Suprapubic skin (tissue), 4 donors: ENCODE results near the gene TEAD2. TPM values are rescaled to one million over a fixed set of nuclear protein-coding genes. Genes with fewer than 3 reads are reported as not detected.

Experiments used
- DNase-seq, 2 donors: peaks; one replicate each; pipeline ENCODE4 v3.0.0-alpha.2; 2019; ENCODE audit warnings: low spot score in 2 of 2
- H3K27ac ChIP-seq: fragments of 200-600 bp; sonication (generic); one replicate; pipeline ENCODE4 v1.5.1; 2019
- H3K27me3 ChIP-seq: fragments of 200-600 bp; sonication (generic); one replicate; pipeline ENCODE4 v1.5.1; 2019
- H3K36me3 ChIP-seq: fragments of 200-600 bp; sonication (generic); one replicate; pipeline ENCODE4 v1.5.1; 2019
- H3K4me1 ChIP-seq: fragments of 200-600 bp; sonication (generic); one replicate; pipeline ENCODE4 v1.5.1; 2019
- H3K4me3 ChIP-seq: fragments of 200-600 bp; sonication (generic); one replicate; pipeline ENCODE4 v1.5.1; 2019; ENCODE audit warnings: mild to moderate bottlenecking
- H3K9me3 ChIP-seq: fragments of 200-600 bp; sonication (generic); one replicate; pipeline ENCODE4 v1.5.1; 2019
- CTCF ChIP-seq, 2 donors: fragments of 200-600 bp in 1 of 2; fragments of 450-650 bp in 1 of 2; sonication (generic) in 1 of 2; IDR thresholded peaks; one replicate each; pipeline ENCODE4 v1.5.1; 2016 to 2019; ENCODE audit warnings: antibody characterized with exemption in 2 of 2, mild to moderate bottlenecking in 1 of 2, moderate library complexity in 1 of 2
- EP300 ChIP-seq: sonication (generic); formaldehyde crosslinking; IDR thresholded peaks from one replicate; pipeline ENCODE4 v1.6.1; 2017; ENCODE audit warnings: antibody characterized with exemption
- POLR2A ChIP-seq, 2 donors: fragments of 450-650 bp; IDR thresholded peaks; one replicate each; pipeline ENCODE4 v1.6.1; 2017; ENCODE audit warnings: antibody characterized with exemption in 2 of 2, mild to moderate bottlenecking in 2 of 2, moderate library complexity in 2 of 2
- POLR2AphosphoS5 ChIP-seq, 3 donors: sonication (generic); formaldehyde crosslinking; IDR thresholded peaks; one replicate each; pipeline ENCODE4 v1.6.1; 2017; ENCODE audit warnings: antibody characterized with exemption in 3 of 3
- WGBS: methylation state at CpG from one replicate; pipeline ENCODE4 v1.1.5; 2018; 5-methylcytosine and 5-hydroxymethylcytosine counted together
- total RNA-seq, 4 donors: library from RNA; depleted of rRNA; stranded (reverse); fragments of >200 nt; gene quantifications; one replicate each; pipeline ENCODE4 v1.1.0, GENCODE V29; 2016

The TEAD2 gene
- total RNA-seq, 4 donors from 2014 or later = 10.6 to 15.4 (median 13.2) TPM

- peaks cover 10% of the 10 kb centered on the region for H3K27me3 ChIP-seq
- DNase-seq = no peak
- 67% methylated on average over 11 of the region's 11 CpGs for WGBS
- no peaks in the 10 kb centered on the region for H3K4me1 ChIP-seq
- H3K9me3 ChIP-seq = no peaks in the 10 kb centered on the region
- no peak for TF ChIP-seq POLR2AphosphoS5 (IDR thresholded peaks at IDR 0.05)
- TF ChIP-seq CTCF (IDR thresholded peaks at IDR 0.05) = no peak
- no peak for TF ChIP-seq POLR2A (IDR thresholded peaks at IDR 0.05)
- TF ChIP-seq EP300 = no peak
- no peak overlapping the region for H3K4me3 ChIP-seq
- H3K36me3 ChIP-seq = no peaks in the 10 kb centered on the region
- no peak overlapping the region for H3K27ac ChIP-seq
Measured at GRCh38 chr19:49398001-49398615, 35.9 kb upstream of the TEAD2 start.

DNA sequence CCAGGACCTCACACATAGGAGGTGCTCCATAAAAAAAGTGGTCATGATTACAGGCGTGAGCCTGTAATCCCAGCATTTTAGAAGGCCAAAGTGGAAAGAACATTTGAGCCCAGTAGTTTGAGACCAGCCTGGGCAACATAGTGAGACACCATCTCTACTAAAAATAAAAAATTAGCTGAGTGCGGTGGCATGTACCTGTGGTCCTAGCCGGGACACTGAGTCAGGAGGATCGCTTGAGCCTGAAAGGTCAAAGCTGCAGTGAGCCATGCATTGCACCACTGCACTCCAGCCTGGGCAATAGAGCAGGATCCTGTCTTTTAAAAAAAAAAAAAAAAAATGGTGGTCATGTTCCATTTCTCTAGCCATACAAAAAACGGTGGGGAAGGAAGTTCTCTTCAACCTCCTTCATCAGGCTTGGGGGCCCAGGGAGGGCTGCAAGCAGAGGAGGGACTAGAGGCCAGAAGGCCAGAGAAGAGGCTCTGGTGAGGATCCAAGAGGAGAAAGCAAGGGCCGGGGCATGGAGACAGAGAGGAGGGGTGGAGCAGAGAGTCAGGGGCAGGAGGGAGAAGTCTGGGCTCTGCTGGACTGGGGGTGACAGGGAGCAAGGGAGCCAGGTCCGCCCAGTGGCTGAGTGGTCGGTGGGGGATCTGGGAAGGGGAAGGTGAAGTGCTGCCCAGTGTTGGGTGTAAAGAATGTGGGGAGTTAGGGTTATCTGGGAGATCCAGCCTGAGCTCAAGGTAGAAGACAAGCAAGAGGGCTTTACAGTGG is 34.7 kb upstream of the TEAD2 start:
- peaks cover 10% of the 10 kb centered on the region for H3K27me3 ChIP-seq
- WGBS = 87% methylated on average over 8 of the region's 8 CpGs
- H3K36me3 ChIP-seq = no peaks in the 10 kb centered on the region
- no peaks in the 10 kb centered on the region for H3K4me1 ChIP-seq
- TF ChIP-seq EP300 (no peak), POLR2AphosphoS5 (IDR thresholded peaks at IDR 0.05) (no peak), CTCF (IDR thresholded peaks at IDR 0.05) (no peak), POLR2A (IDR thresholded peaks at IDR 0.05) (no peak)
- H3K27ac ChIP-seq = no peak overlapping the region
- H3K4me3 ChIP-seq = no peak overlapping the region
- H3K9me3 ChIP-seq = no peaks in the 10 kb centered on the region
- DNase-seq = no peak

- no peak for DNase-seq
- Histone ChIP-seq H3K27me3 (peaks cover 10% of the 10 kb centered on the region), H3K9me3 (no peaks in the 10 kb centered on the region), H3K4me3 (no peak overlapping the region), H3K36me3 (no peaks in the 10 kb centered on the region), H3K27ac (no peak overlapping the region), H3K4me1 (no peaks in the 10 kb centered on the region)
- no peak for TF ChIP-seq POLR2AphosphoS5 (IDR thresholded peaks at IDR 0.05)
- no peak for TF ChIP-seq CTCF (IDR thresholded peaks at IDR 0.05)
- no peak for TF ChIP-seq POLR2A (IDR thresholded peaks at IDR 0.05)
- no peak for TF ChIP-seq EP300
- 72% methylated on average over 12 of the region's 15 CpGs for WGBS
Measured at GRCh38 chr19:49395581-49396407, 33.6 kb upstream of the TEAD2 start.

DNA sequence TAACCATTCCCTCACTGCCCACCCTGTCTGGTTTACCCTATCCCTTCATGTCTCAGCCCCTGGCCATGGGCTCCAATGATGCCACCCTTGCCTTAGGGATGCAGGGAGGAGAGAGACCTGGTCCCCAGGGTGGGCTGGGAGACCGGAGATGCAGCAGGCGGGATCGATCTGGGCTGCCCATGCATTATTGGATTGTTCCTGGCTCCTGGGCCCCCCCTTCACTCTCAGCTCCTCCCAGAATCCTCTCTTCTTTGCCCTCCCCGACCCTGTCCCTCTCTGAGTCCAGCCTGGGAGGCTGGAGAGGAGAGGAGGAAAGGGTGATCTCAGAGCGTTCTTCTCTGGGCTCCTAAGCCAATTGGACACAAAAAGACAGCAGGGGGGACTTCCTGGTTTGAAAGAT is 31.7 kb upstream of the TEAD2 start:
- Histone ChIP-seq H3K4me1 (no peaks in the 10 kb centered on the region), H3K9me3 (no peaks in the 10 kb centered on the region), H3K4me3 (no peak overlapping the region), H3K27ac (no peak overlapping the region), H3K27me3 (peaks cover 10% of the 10 kb centered on the region), H3K36me3 (no peaks in the 10 kb centered on the region)
- no peak for DNase-seq
- TF ChIP-seq POLR2AphosphoS5 (IDR thresholded peaks at IDR 0.05) (no peak), EP300 (no peak), CTCF (IDR thresholded peaks at IDR 0.05) (no peak), POLR2A (IDR thresholded peaks at IDR 0.05) (no peak)
- whole genome bisulfite sequencing = 71% methylated on average over 4 of the region's 5 CpGs
